Kidney tubule cell (primary cell): ENCODE data around the gene GULP1.
"Not testable (repeated sequence)": the region's sequence is repeated elsewhere in the genome, so short reads cannot be mapped to it uniquely, and the experiment has no call there.

Experiments
- DNase-seq: peaks from one replicate; pipeline ENCODE4 v3.0.0-alpha.2; 2018; ENCODE audit warnings: low spot score

Gene GULP1

GRCh38 chr2:188291617-188292347 lies at the start of gene GULP1:
GULP1 (plus strand) TSS chr2:188291874; CDS start chr2:188477703, 185,829 bp downstream.
- DNase-seq = peak; percentile 81

GRCh38 chr2:188243381-188243780 lies 48.3 kb upstream of the GULP1 start:
- DNase-seq = no peak

GRCh38 chr2:188244383-188244782 lies 47.3 kb upstream of the GULP1 start:
- peak; percentile 25 for DNase-seq

GRCh38 chr2:188245230-188245629 lies 46.4 kb upstream of the GULP1 start:
- peak; percentile 47 for DNase-seq

GRCh38 chr2:188248513-188248912 lies 43.2 kb upstream of the GULP1 start:
- no peak for DNase-seq

GRCh38 chr2:188251034-188251433 lies 40.6 kb upstream of the GULP1 start:
- no peak for DNase-seq

GRCh38 chr2:188256420-188256819 lies 35.3 kb upstream of the GULP1 start:
- DNase-seq = no peak

- DNase-seq = no peak
These were observed 26.4 kb upstream of the GULP1 start for GRCh38 chr2:188265315-188265714.

- no peak for DNase-seq
These were observed 23.9 kb upstream of the GULP1 start for GRCh38 chr2:188267776-188268175.

GRCh38 chr2:188269004-188269403 lies 22.7 kb upstream of the GULP1 start:
- DNase-seq = no peak

GRCh38 chr2:188272121-188272520 lies 19.6 kb upstream of the GULP1 start:
- no peak for DNase-seq

GRCh38 chr2:188274274-188274673 lies 17.4 kb upstream of the GULP1 start:
- no peak for DNase-seq

GRCh38 chr2:188276255-188276654 lies 15.4 kb upstream of the GULP1 start:
- no peak for DNase-seq

- no peak for DNase-seq
These were observed 13.9 kb upstream of the GULP1 start for GRCh38 chr2:188277786-188278185.

- no peak for DNase-seq
These were observed 13.1 kb upstream of the GULP1 start for GRCh38 chr2:188278388-188279092.

GRCh38 chr2:188279093-188279445 lies 12.6 kb upstream of the GULP1 start:
- DNase-seq = no peak

GRCh38 chr2:188280811-188281222 lies 10.9 kb upstream of the GULP1 start:
- no peak for DNase-seq

- no peak for DNase-seq
These were observed 8.8 kb upstream of the GULP1 start for GRCh38 chr2:188282907-188283306.

GRCh38 chr2:188284251-188284650 lies 7.4 kb upstream of the GULP1 start:
- DNase-seq = not testable (repeated sequence)

GRCh38 chr2:188285049-188285448 lies 6.6 kb upstream of the GULP1 start:
- DNase-seq = no peak

- DNase-seq = no peak
These were observed 5.9 kb upstream of the GULP1 start for GRCh38 chr2:188285774-188286173.

- peak; percentile 52 for DNase-seq
These were observed 495 bp upstream of the GULP1 start for GRCh38 chr2:188291142-188291616.
